Neural cell (in vitro differentiated cells): ENCODE results near the gene PLEKHA7.

Experiments
- EP300 ChIP-seq: fragments of 450-650 bp; conservative IDR thresholded peaks from 2 replicates; pipeline ENCODE4 v1.6.1; 2014; ENCODE audit warnings: antibody characterized with exemption, mild to moderate bottlenecking, moderate library complexity; ENCODE audit not compliant: poor library complexity, severe bottlenecking
- EZH2 ChIP-seq: fragments of 200-600, 300-800 bp; shearing (Covaris generic), sonication (generic); IDR thresholded peaks from 2 replicates; pipeline ENCODE4 v1.6.1; 2014; ENCODE audit warnings: antibody characterized with exemption, low read length, borderline replicate concordance, mild to moderate bottlenecking; ENCODE audit not compliant: insufficient read depth, poor library complexity, severe bottlenecking
- MXI1 ChIP-seq: fragments of 450-650 bp; conservative IDR thresholded peaks from 2 replicates; pipeline ENCODE4 v1.6.1; 2014; ENCODE audit warnings: antibody characterized with exemption, mild to moderate bottlenecking; ENCODE audit not compliant: poor library complexity, severe bottlenecking
- POLR2AphosphoS5 ChIP-seq: IDR thresholded peaks from 2 replicates; pipeline ENCODE4 v1.6.1; 2012
- RAD21 ChIP-seq: fragments of 450-650 bp; conservative IDR thresholded peaks from 2 replicates; pipeline ENCODE4 v1.6.1; 2014; ENCODE audit warnings: antibody characterized with exemption, mild to moderate bottlenecking, moderate library complexity
- SMC3 ChIP-seq: fragments of 450-650 bp; conservative IDR thresholded peaks from 2 replicates; pipeline ENCODE4 v1.6.1; 2014; ENCODE audit warnings: antibody characterized with exemption, mild to moderate bottlenecking, moderate library complexity; ENCODE audit not compliant: poor library complexity
- TAF1 ChIP-seq: IDR thresholded peaks from 2 replicates; pipeline ENCODE4 v1.6.1; 2012; ENCODE audit warnings: low read depth
- TF ChIP-seq, protein P1 (sequence below): fragments of 450-650 bp; IDR thresholded peaks from 2 replicates; pipeline ENCODE4 v1.5.1; 2014; ENCODE audit warnings: antibody characterized with exemption, mild to moderate bottlenecking, moderate library complexity; ENCODE audit not compliant: poor library complexity, severe bottlenecking
- TF ChIP-seq, protein P2 (sequence below): IDR thresholded peaks from 2 replicates; pipeline ENCODE4 v1.6.1; 2012; ENCODE audit warnings: borderline replicate concordance

DNA sequence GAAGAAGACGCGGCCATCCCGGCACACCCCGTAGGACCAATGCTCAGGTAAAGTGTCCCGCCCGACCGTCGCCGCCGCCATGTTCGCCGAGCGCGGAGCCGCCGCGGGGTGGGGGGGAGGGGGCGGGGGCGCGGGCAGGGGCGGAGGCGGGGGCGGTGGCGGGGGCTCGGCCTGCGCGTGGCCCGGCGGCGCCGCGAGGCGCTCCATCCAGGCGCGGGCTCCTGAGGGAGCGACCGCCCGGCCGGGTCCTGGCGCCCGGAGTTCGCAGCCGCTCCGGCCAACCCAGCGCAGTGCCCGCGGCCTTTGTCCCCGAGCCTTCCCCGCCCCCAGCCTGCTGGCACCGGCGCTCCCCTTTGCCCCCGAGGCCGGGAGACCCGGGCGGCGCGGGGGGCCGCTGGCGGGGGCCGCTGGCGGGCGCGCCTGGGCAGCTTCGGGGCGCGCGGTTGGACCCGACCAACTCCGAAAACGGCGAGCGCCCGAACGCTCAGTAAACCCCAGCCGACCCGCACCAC, at the start of gene PLEKHA7:
- TF ChIP-seq POLR2AphosphoS5 (no peak), EZH2 (no peak), EP300 (no peak), MXI1 (no peak), RAD21 (no peak), SMC3 (no peak), TAF1 (no peak)
- TF ChIP-seq, protein P1, sequence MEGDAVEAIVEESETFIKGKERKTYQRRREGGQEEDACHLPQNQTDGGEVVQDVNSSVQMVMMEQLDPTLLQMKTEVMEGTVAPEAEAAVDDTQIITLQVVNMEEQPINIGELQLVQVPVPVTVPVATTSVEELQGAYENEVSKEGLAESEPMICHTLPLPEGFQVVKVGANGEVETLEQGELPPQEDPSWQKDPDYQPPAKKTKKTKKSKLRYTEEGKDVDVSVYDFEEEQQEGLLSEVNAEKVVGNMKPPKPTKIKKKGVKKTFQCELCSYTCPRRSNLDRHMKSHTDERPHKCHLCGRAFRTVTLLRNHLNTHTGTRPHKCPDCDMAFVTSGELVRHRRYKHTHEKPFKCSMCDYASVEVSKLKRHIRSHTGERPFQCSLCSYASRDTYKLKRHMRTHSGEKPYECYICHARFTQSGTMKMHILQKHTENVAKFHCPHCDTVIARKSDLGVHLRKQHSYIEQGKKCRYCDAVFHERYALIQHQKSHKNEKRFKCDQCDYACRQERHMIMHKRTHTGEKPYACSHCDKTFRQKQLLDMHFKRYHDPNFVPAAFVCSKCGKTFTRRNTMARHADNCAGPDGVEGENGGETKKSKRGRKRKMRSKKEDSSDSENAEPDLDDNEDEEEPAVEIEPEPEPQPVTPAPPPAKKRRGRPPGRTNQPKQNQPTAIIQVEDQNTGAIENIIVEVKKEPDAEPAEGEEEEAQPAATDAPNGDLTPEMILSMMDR: no peak
- TF ChIP-seq, protein P2, sequence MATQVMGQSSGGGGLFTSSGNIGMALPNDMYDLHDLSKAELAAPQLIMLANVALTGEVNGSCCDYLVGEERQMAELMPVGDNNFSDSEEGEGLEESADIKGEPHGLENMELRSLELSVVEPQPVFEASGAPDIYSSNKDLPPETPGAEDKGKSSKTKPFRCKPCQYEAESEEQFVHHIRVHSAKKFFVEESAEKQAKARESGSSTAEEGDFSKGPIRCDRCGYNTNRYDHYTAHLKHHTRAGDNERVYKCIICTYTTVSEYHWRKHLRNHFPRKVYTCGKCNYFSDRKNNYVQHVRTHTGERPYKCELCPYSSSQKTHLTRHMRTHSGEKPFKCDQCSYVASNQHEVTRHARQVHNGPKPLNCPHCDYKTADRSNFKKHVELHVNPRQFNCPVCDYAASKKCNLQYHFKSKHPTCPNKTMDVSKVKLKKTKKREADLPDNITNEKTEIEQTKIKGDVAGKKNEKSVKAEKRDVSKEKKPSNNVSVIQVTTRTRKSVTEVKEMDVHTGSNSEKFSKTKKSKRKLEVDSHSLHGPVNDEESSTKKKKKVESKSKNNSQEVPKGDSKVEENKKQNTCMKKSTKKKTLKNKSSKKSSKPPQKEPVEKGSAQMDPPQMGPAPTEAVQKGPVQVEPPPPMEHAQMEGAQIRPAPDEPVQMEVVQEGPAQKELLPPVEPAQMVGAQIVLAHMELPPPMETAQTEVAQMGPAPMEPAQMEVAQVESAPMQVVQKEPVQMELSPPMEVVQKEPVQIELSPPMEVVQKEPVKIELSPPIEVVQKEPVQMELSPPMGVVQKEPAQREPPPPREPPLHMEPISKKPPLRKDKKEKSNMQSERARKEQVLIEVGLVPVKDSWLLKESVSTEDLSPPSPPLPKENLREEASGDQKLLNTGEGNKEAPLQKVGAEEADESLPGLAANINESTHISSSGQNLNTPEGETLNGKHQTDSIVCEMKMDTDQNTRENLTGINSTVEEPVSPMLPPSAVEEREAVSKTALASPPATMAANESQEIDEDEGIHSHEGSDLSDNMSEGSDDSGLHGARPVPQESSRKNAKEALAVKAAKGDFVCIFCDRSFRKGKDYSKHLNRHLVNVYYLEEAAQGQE: no peak
